Endothelial cell (in vitro differentiated cells): ENCODE measurements around the gene CHST11. TPM values are rescaled to one million over a fixed set of nuclear protein-coding genes. Genes with fewer than 3 reads are reported as not detected.
A peak's percentile ranks its signal among the peaks of the same experiment; 100 is the strongest.

Experiments used
- DNase-seq: peaks from one replicate; pipeline ENCODE4 v3.0.0; 2021; ENCODE audit warnings: low spot score
- H3K27ac Mint-ChIP-seq: one replicate; pipeline ENCODE4 v1.8.0; 2021; ENCODE audit warnings: mixed read lengths, inconsistent platforms; ENCODE audit not compliant: unreplicated experiment
- H3K27me3 Mint-ChIP-seq: one replicate; pipeline ENCODE4 v1.8.0; 2021; ENCODE audit warnings: mild to moderate bottlenecking, moderate library complexity, mixed read lengths, inconsistent platforms; ENCODE audit not compliant: unreplicated experiment
- H3K36me3 Mint-ChIP-seq: one replicate; pipeline ENCODE4 v1.8.0; 2021; ENCODE audit warnings: mild to moderate bottlenecking, low read depth, mixed read lengths, inconsistent platforms; ENCODE audit not compliant: unreplicated experiment
- H3K4me1 Mint-ChIP-seq: one replicate; pipeline ENCODE4 v1.8.0; 2021; ENCODE audit warnings: mild to moderate bottlenecking, mixed read lengths, inconsistent platforms; ENCODE audit not compliant: unreplicated experiment
- H3K4me3 Mint-ChIP-seq: one replicate; pipeline ENCODE4 v1.8.0; 2021; ENCODE audit warnings: mild to moderate bottlenecking, mixed read lengths, inconsistent platforms; ENCODE audit not compliant: unreplicated experiment
- H3K9me3 Mint-ChIP-seq: one replicate; pipeline ENCODE4 v1.8.0; 2021; ENCODE audit warnings: mixed read lengths, inconsistent platforms; ENCODE audit not compliant: unreplicated experiment
- CTCF ChIP-seq: fragments of 200-600 bp; sonication (generic); IDR thresholded peaks from one replicate; pipeline ENCODE4 v1.5.0; 2021; ENCODE audit warnings: antibody characterized with exemption; ENCODE audit not compliant: unreplicated experiment
- total RNA-seq: library from RNA; stranded (reverse); fragmentation: NEBNext Ultra II Directional; extraction: Animal tissue kit (Norgen Biotek cat#: 25700); gene quantifications from one replicate; pipeline ENCODE4 v1.2.1, GENCODE V29; 2021; ENCODE audit not compliant: unreplicated experiment

CHST11 gene
- total RNA-seq, 1 donor from 2014 or later, result 11.8 TPM

GRCh38 chr12:104653730-104654664 is 197.2 kb downstream of the CHST11 start:
- H3K36me3 Mint-ChIP-seq, result no peaks in the 10 kb centered on the region
- TF ChIP-seq CTCF, result peak; percentile 73
- no peak for DNase-seq
- no peaks in the 10 kb centered on the region for H3K9me3 Mint-ChIP-seq
- H3K4me3 Mint-ChIP-seq, result no peak overlapping the region
- H3K4me1 Mint-ChIP-seq, result peaks cover 25% of the 10 kb centered on the region
- no peak overlapping the region for H3K27ac Mint-ChIP-seq
- peaks cover 4% of the 10 kb centered on the region for H3K27me3 Mint-ChIP-seq

- H3K36me3 Mint-ChIP-seq, result no peaks in the 10 kb centered on the region
- H3K4me1 Mint-ChIP-seq, result peaks cover 23% of the 10 kb centered on the region
- no peaks in the 10 kb centered on the region for H3K9me3 Mint-ChIP-seq
- no peak for DNase-seq
- H3K27me3 Mint-ChIP-seq, result peaks cover 4% of the 10 kb centered on the region
- no peak for TF ChIP-seq CTCF
- H3K27ac Mint-ChIP-seq, result no peak overlapping the region
- H3K4me3 Mint-ChIP-seq, result no peak overlapping the region
These were observed 198.2 kb downstream of the CHST11 start for GRCh38 chr12:104654665-104655609.

- no peak for DNase-seq
- Mint-ChIP-seq H3K36me3 (no peaks in the 10 kb centered on the region), H3K4me1 (peaks cover 21% of the 10 kb centered on the region), H3K27me3 (peaks cover 4% of the 10 kb centered on the region), H3K27ac (no peak overlapping the region), H3K9me3 (no peaks in the 10 kb centered on the region), H3K4me3 (no peak overlapping the region)
- no peak for TF ChIP-seq CTCF
These were observed 199.6 kb downstream of the CHST11 start for GRCh38 chr12:104656383-104656782.

GRCh38 chr12:104656921-104657320 is 200.2 kb downstream of the CHST11 start:
- H3K36me3 Mint-ChIP-seq, result no peaks in the 10 kb centered on the region
- peaks cover 4% of the 10 kb centered on the region for H3K27me3 Mint-ChIP-seq
- no peak overlapping the region for H3K4me3 Mint-ChIP-seq
- no peak for TF ChIP-seq CTCF
- H3K9me3 Mint-ChIP-seq, result no peaks in the 10 kb centered on the region
- DNase-seq, result no peak
- H3K4me1 Mint-ChIP-seq, result peaks cover 17% of the 10 kb centered on the region
- no peak overlapping the region for H3K27ac Mint-ChIP-seq
